ENCODE results near the gene NTM.

NTM gene

GRCh38 chr11:131694526-131695424, 324.4 kb downstream of the NTM start:
- peak; percentile 73 to 87 (median 86) for DNase-seq

- DNase-seq, result no peak
Measured at GRCh38 chr11:131695889-131696429, 325.5 kb downstream of the NTM start.

GRCh38 chr11:131696690-131697089, 326.3 kb downstream of the NTM start:
- no peak for DNase-seq

GRCh38 chr11:131703311-131703710, 332.9 kb downstream of the NTM start:
- DNase-seq, result no peak

GRCh38 chr11:131704682-131705081, 334.3 kb downstream of the NTM start:
- no peak for DNase-seq

- DNase-seq, result no peak
Measured at GRCh38 chr11:131710511-131710910, 340.1 kb downstream of the NTM start.

- DNase-seq, result no peak
Measured at GRCh38 chr11:131712897-131713296, 342.5 kb downstream of the NTM start.

- DNase-seq, result no peak
Measured at GRCh38 chr11:131713529-131714134, 343.2 kb downstream of the NTM start.

- no peak for DNase-seq
Measured at GRCh38 chr11:131717616-131718015, 347.2 kb downstream of the NTM start.

GRCh38 chr11:131723088-131723487, 352.7 kb downstream of the NTM start:
- no peak for DNase-seq

GRCh38 chr11:131724436-131724975, 354.1 kb downstream of the NTM start:
- no peak for DNase-seq

- DNase-seq, result no peak
Measured at GRCh38 chr11:131734871-131735270, 364.5 kb downstream of the NTM start.

- peak in 2 of 3 donors; percentile 8 to 14 for DNase-seq
Measured at GRCh38 chr11:131737357-131737756, 366.9 kb downstream of the NTM start.

- DNase-seq, result no peak
Measured at GRCh38 chr11:131739243-131739882, 368.9 kb downstream of the NTM start.

GRCh38 chr11:131744847-131745246, 374.4 kb downstream of the NTM start:
- no peak for DNase-seq

GRCh38 chr11:131745405-131745804, 375.0 kb downstream of the NTM start:
- peak in 2 of 3 donors; percentile 4 to 21 for DNase-seq

GRCh38 chr11:131746201-131746600, 375.8 kb downstream of the NTM start:
- DNase-seq, result no peak

- DNase-seq, result peak; percentile 64 to 78 (median 77)
Measured at GRCh38 chr11:131748151-131749050, 378.0 kb downstream of the NTM start.

- DNase-seq, result no peak
Measured at GRCh38 chr11:131749101-131749500, 378.7 kb downstream of the NTM start.

GRCh38 chr11:131750152-131750551, 379.7 kb downstream of the NTM start:
- no peak for DNase-seq

GRCh38 chr11:131750692-131751091, 380.3 kb downstream of the NTM start:
- no peak for DNase-seq

- DNase-seq, result no peak
Measured at GRCh38 chr11:131754671-131755070, 384.3 kb downstream of the NTM start.

All from suppressor macrophage treated with lipopolysaccharide for 1 hour (primary cell).